Left lung (tissue), 10 donors: ENCODE data around the gene NEUROG3. TPM values are rescaled to one million over a fixed set of nuclear protein-coding genes. Genes with fewer than 3 reads are reported as not detected.

ENCODE experiments used
- ATAC-seq: fragments of 200-7000 bp; cut with Tn5 transposase; one replicate; pipeline ENCODE4 v1.9.1; 2020; ENCODE audit warnings: moderate library complexity
- DNase-seq, 4 donors: peaks; one replicate each; pipeline ENCODE4 v3.0.0-alpha.2; 2013 to 2020
- H3K27ac ChIP-seq, 2 donors: fragments of 200-600 bp; sonication (generic) in 1 of 2; one replicate each; pipeline versions ENCODE4 v1.5.0 to v1.8.0; 2020 to 2021
- H3K27me3 ChIP-seq, 2 donors: fragments of 200-600 bp; sonication (generic) in 1 of 2; one replicate each; pipeline versions ENCODE4 v1.5.0 to v1.8.0; 2020 to 2021
- H3K36me3 ChIP-seq, 2 donors: fragments of 200-600 bp; sonication (generic) in 1 of 2; one replicate each; pipeline versions ENCODE4 v1.5.0 to v1.8.0; 2020 to 2021
- H3K4me1 ChIP-seq, 2 donors: fragments of 200-600 bp; one replicate each; pipeline ENCODE4 v1.8.0; 2021
- H3K4me3 ChIP-seq, 2 donors: fragments of 200-600 bp; sonication (generic) in 1 of 2; one replicate each; pipeline versions ENCODE4 v1.5.0 to v1.8.0; 2020 to 2021; ENCODE audit warnings: mild to moderate bottlenecking in 1 of 2
- H3K9me3 ChIP-seq, 2 donors: fragments of 200-600 bp; sonication (generic) in 1 of 2; one replicate each; pipeline versions ENCODE4 v1.5.0 to v1.8.0; 2020 to 2021
- CTCF ChIP-seq, 2 donors: fragments of 200-600 bp; sonication (generic) in 1 of 2; IDR thresholded peaks; one replicate each; pipeline versions ENCODE4 v1.5.0 to v1.8.0; 2021; ENCODE audit warnings: antibody characterized with exemption in 2 of 2
- intact Hi-C, 2 donors: fragments of 100-400 bp; cut with DNase I; formaldehyde crosslinking; loops; one replicate each; pipeline versions ENCODE4 v1.11.2 to v1.14.2; 2022
- polyA plus RNA-seq, 6 donors: library from polyadenylated mRNA; unstranded; fragments of 120-200 nt; gene quantifications; one replicate each; pipeline ENCODE4 v1.2.1, GENCODE V29; 2013; ENCODE audit not compliant: insufficient read length in 6 of 6
- total RNA-seq, 2 donors: library from RNA; stranded (reverse); fragmentation: NEBNext Ultra II Directional; extraction: Animal tissue kit (Norgen Biotek cat#: 25700); gene quantifications; one replicate each; pipeline ENCODE4 v1.2.1, GENCODE V29; 2021
- donor health status: DM: no; HTN: yes; CAD: no.
- donor health status: DM: no; HTN: no; CAD: no.

Gene NEUROG3
- total and polyA plus RNA-seq, 8 donors = 0.16 to 0.17 TPM; not detected in 6

GRCh38 chr10:69614130-69614529 is 40.9 kb upstream of the NEUROG3 start:
- intact Hi-C loops = no loop called here
- DNase-seq = no peak
- Histone ChIP-seq H3K4me1 (no peaks in the 10 kb centered on the region), H3K36me3 (no peaks in the 10 kb centered on the region), H3K27ac (no peak overlapping the region), H3K9me3 (peaks cover 0 to 12% of the 10 kb centered on the region in 2 donors), H3K4me3 (no peak overlapping the region), H3K27me3 (no peaks in the 10 kb centered on the region)
- no peak for TF ChIP-seq CTCF (IDR thresholded peaks at IDR 0.05)
- ATAC-seq = no peak

- intact Hi-C loops = no loop called here
- no peak for ATAC-seq
Measured at GRCh38 chr10:69612760-69613159, 39.5 kb upstream of the NEUROG3 start.

DNA sequence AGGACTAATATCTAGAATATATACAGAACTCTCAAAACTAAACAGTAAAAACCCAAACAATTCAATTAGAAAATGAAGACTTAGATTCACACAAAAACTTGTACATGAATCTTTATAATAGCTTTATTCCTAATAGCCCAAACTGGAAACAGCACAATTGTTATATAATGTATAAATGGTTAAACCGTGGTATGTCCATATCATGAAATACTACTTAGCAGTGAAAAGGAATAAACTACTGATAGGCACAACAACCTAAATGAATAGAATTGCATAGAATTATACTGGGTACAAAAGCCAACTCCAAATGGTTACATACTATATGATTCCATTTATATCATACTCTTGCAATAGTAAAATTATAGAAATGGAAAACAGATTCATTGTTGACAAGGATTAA is 35.9 kb upstream of the NEUROG3 start:
- peaks cover 0 to 18% of the 10 kb centered on the region in 2 donors for H3K9me3 ChIP-seq
- peaks cover 0 to 19% of the 10 kb centered on the region in 2 donors for H3K27me3 ChIP-seq
- H3K27ac ChIP-seq = no peak overlapping the region
- no peak overlapping the region for H3K4me3 ChIP-seq
- H3K4me1 ChIP-seq = no peaks in the 10 kb centered on the region
- no peak for TF ChIP-seq CTCF (IDR thresholded peaks at IDR 0.05)
- H3K36me3 ChIP-seq = no peaks in the 10 kb centered on the region
- DNase-seq (no peak), ATAC-seq (no peak)
- intact Hi-C loops = no loop called here

More at GRCh38 chr10:69612760-69613159, 39.5 kb upstream of the NEUROG3 start:
- Histone ChIP-seq H3K27ac (no peak overlapping the region), H3K4me1 (no peaks in the 10 kb centered on the region), H3K9me3 (peaks cover 0 to 18% of the 10 kb centered on the region in 2 donors), H3K4me3 (no peak overlapping the region), H3K27me3 (no peaks in the 10 kb centered on the region), H3K36me3 (no peaks in the 10 kb centered on the region)
- DNase-seq = no peak
- no peak for TF ChIP-seq CTCF (IDR thresholded peaks at IDR 0.05)

DNA sequence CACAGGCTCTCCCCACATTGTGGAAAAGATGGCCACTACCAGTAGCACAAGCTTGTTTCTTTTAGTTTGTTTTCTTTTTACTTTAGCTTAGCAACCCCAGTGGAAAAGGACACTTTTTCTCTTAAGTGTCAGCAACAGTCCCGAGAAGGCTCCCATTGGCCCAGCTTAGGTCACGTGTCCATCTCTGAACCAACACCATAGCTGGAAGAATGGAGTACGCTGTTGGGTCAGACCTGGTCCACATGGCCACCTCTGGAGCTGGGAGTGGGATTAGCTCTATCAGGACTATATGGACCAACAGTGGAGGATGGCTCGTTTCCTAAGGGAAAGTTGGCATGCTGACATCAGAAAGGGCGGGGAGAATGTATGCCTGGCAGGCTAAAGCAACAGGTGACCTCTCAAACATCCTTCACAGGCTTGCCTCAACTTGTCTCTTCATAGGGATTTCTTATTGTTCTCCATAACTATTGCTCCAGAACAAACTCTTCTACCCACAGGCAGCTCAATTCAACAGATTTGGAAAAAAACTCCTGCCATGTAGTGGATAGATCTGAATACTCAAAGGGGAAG is 27.6 kb upstream of the NEUROG3 start:
- H3K27ac ChIP-seq = no peak overlapping the region
- no peaks in the 10 kb centered on the region for H3K4me1 ChIP-seq
- intact Hi-C loops = no loop called here
- ATAC-seq (no peak), DNase-seq (no peak)
- H3K9me3 ChIP-seq = no peaks in the 10 kb centered on the region
- no peak for TF ChIP-seq CTCF (IDR thresholded peaks at IDR 0.05)
- no peak overlapping the region for H3K4me3 ChIP-seq
- peaks cover 0 to 35% of the 10 kb centered on the region in 2 donors for H3K27me3 ChIP-seq
- no peaks in the 10 kb centered on the region for H3K36me3 ChIP-seq

GRCh38 chr10:69588358-69588757 is 15.1 kb upstream of the NEUROG3 start:
- TF ChIP-seq CTCF (IDR thresholded peaks at IDR 0.05) = no peak
- Histone ChIP-seq H3K4me3 (no peak overlapping the region), H3K36me3 (no peaks in the 10 kb centered on the region), H3K4me1 (no peaks in the 10 kb centered on the region), H3K9me3 (no peaks in the 10 kb centered on the region), H3K27ac (no peak overlapping the region), H3K27me3 (no peaks in the 10 kb centered on the region)
- intact Hi-C loops = no loop called here
- ATAC-seq (no peak), DNase-seq (no peak)
